K562 (cell line): ENCODE data around the gene NINL. TPM values are rescaled to one million over a fixed set of nuclear protein-coding genes. Genes with fewer than 3 reads are reported as not detected.

Source experiments
- CHCHD3 ChIP-seq: fragments of 250-450 bp; sonication (Bioruptor Pico); IDR thresholded peaks from 2 replicates; pipeline ENCODE4 v2.1.2; 2022; ENCODE audit warnings: mild to moderate bottlenecking
- DNMT1 ChIP-seq: fragments of 450-650 bp; IDR thresholded peaks from 2 replicates; pipeline ENCODE4 v1.6.1; 2016; ENCODE audit warnings: antibody characterized with exemption, mild to moderate bottlenecking
- FUS ChIP-seq: fragments of 200-400 bp; formaldehyde crosslinking; optimal IDR thresholded peaks from 2 replicates; pipeline ENCODE3; 2017; ENCODE audit warnings: low read depth, low read length
- NUFIP1 ChIP-seq: fragments of 450-650 bp; IDR thresholded peaks from 2 replicates; pipeline ENCODE4 v1.6.1; 2018; ENCODE audit not compliant: partially characterized antibody
- PHF8 ChIP-seq: fragments of 200-600 bp; sonication (generic); IDR thresholded peaks from 2 replicates; pipeline ENCODE4 v1.6.1; 2012; ENCODE audit warnings: mixed run types, mild to moderate bottlenecking, inconsistent platforms, low read length, moderate library complexity, borderline replicate concordance
- RBM17 ChIP-seq: fragments of 200-400 bp; formaldehyde crosslinking; IDR thresholded peaks from 2 replicates; pipeline ENCODE4 v1.6.1; 2017; ENCODE audit warnings: low read depth, mild to moderate bottlenecking, low read length, borderline replicate concordance
- RFX7 ChIP-seq: fragments of 250-450 bp; sonication (Bioruptor Pico); IDR thresholded peaks from 2 replicates; pipeline ENCODE4 v1.5.1; 2021; ENCODE audit warnings: mild to moderate bottlenecking
- RHOXF2B ChIP-seq: fragments of 250-450 bp; sonication (Bioruptor Pico); conservative IDR thresholded peaks from 2 replicates; pipeline ENCODE4 v1.5.1; 2021
- ZKSCAN1 ChIP-seq: fragments of 150-350 bp; IDR thresholded peaks from 2 replicates; pipeline ENCODE4 v1.6.1; 2016; ENCODE audit warnings: low read depth, low read length
- polyA plus RNA-seq, 8 experiments: library from polyadenylated mRNA; depleted of rRNA in 4 of 8; stranded (reverse) in 5 of 8; unstranded in 3 of 8; fragments of >200 nt; fragmentation: Nextera tagmentation in 2 of 8; fragmentation: Illumina TruSeq in 1 of 8; extraction: Ambion mirVana in 2 of 8; extraction: Trizol in 1 of 8; gene quantifications; 2 replicates each; pipeline versions ENCODE4 v1.2.1 to v1.2.3, GENCODE V29; 2011 to 2014; ENCODE audit warnings: inconsistent platforms in 1 of 8, missing spikeins in 1 of 8
- total RNA-seq, 7 experiments: library from RNA; depleted of rRNA in 6 of 7; stranded (reverse); fragments of >200 nt in 6 of 7; fragmentation: Illumina TruSeq in 2 of 7; extraction: Trizol in 2 of 7; gene quantifications; 2 replicates each; pipeline versions ENCODE4 v1.2.1 to v1.2.3, GENCODE V29; 2011 to 2021; ENCODE audit warnings: low replicate concordance in 1 of 7
- TF ChIP-seq, protein P1 (sequence below): IDR thresholded peaks from 2 replicates; pipeline ENCODE4 v1.6.1; 2014; ENCODE audit warnings: antibody characterized with exemption
- TF ChIP-seq, protein P2 (sequence below), 2 experiments: IDR thresholded peaks in 1 of 2; conservative IDR thresholded peaks in 1 of 2; 2 replicates each; pipeline ENCODE4 v1.6.1; 2016; ENCODE audit warnings: low read depth in 2 of 2, mild to moderate bottlenecking in 1 of 2, missing compliant biosample characterization in 1 of 2, missing genetic modification characterization in 1 of 2, moderate library complexity in 1 of 2
- TF ChIP-seq, protein P3 (sequence below), 2 experiments: fragments of 450-650 bp; formaldehyde crosslinking in 1 of 2; IDR thresholded peaks; 2 replicates each; pipeline versions ENCODE4 v1.4.0 to v1.6.1; 2014 to 2020; ENCODE audit warnings: mild to moderate bottlenecking in 2 of 2, borderline replicate concordance in 1 of 2, low read depth in 1 of 2

Gene NINL
- total and polyA plus RNA-seq, 9 of the 15 experiments (the other 6 are each of a cell fraction or from before 2014, with no cell fraction given), result 0.03 to 0.22 (median 0.05) TPM; not detected in 5

DNA sequence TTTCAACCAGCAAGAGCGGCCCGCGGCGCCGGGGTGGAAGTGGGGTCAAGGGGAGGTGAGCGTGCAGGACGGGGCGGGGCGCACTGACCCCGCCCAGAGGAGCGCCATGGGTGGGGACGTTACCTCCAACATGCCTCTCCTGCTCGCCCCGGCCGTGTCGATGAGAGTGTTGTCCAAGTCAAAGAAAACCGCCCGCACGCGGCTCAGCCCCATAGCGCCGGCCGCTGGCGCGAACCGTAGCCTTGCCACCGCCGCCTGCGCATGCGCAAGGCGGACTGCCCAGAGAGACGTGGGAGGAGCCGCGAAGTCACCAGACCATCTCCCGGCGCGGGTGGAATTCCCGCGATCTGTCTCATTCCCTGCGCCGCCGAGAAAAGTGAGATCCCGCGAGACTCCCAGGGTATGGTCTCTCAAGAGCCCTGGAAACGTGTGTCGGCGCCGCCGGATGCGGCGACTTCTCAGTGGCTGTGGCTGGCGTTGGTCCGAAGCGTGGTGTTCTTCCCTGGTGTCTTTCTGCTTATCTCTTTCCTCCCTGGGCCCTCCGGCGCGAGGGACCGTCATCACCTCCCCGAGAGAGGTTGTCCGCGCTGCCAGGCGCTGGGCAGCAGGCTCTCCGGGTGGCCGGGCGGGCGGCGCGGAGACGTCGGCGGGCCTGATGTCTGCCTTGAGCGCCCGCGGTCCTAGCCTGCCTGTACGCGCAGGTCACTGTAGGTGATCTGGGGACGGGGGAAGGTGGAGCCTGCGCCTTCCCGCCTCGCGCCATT is 38.6 kb upstream of the NINL start, which contains the start of gene NANP (continued):
- TF ChIP-seq, protein P1, sequence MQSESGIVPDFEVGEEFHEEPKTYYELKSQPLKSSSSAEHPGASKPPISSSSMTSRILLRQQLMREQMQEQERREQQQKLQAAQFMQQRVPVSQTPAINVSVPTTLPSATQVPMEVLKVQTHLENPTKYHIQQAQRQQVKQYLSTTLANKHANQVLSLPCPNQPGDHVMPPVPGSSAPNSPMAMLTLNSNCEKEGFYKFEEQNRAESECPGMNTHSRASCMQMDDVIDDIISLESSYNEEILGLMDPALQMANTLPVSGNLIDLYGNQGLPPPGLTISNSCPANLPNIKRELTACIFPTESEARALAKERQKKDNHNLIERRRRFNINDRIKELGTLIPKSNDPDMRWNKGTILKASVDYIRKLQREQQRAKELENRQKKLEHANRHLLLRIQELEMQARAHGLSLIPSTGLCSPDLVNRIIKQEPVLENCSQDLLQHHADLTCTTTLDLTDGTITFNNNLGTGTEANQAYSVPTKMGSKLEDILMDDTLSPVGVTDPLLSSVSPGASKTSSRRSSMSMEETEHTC, result no peak
- TF ChIP-seq, protein P2, sequence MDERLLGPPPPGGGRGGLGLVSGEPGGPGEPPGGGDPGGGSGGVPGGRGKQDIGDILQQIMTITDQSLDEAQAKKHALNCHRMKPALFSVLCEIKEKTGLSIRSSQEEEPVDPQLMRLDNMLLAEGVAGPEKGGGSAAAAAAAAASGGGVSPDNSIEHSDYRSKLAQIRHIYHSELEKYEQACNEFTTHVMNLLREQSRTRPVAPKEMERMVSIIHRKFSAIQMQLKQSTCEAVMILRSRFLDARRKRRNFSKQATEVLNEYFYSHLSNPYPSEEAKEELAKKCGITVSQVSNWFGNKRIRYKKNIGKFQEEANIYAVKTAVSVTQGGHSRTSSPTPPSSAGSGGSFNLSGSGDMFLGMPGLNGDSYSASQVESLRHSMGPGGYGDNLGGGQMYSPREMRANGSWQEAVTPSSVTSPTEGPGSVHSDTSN (CRISPR knock-in tag; IDR thresholded peaks at IDR 0.05; ENCODE audit: low read depth), result no peak
- TF ChIP-seq, protein P2 (tag; conservative IDR thresholded peaks at IDR 0.05; ENCODE audit: low read depth), result no peak
- TF ChIP-seq CHCHD3 (no peak), RFX7 (CRISPR knock-in tag) (no peak), NUFIP1 (no peak), FUS (no peak), DNMT1 (no peak), RBM17 (no peak), PHF8 (peak; percentile 81), ZKSCAN1 (peak; percentile 57; the same call in 1 of the 2 replicates), RHOXF2B (CRISPR knock-in tag) (no peak)
- TF ChIP-seq, protein P3, sequence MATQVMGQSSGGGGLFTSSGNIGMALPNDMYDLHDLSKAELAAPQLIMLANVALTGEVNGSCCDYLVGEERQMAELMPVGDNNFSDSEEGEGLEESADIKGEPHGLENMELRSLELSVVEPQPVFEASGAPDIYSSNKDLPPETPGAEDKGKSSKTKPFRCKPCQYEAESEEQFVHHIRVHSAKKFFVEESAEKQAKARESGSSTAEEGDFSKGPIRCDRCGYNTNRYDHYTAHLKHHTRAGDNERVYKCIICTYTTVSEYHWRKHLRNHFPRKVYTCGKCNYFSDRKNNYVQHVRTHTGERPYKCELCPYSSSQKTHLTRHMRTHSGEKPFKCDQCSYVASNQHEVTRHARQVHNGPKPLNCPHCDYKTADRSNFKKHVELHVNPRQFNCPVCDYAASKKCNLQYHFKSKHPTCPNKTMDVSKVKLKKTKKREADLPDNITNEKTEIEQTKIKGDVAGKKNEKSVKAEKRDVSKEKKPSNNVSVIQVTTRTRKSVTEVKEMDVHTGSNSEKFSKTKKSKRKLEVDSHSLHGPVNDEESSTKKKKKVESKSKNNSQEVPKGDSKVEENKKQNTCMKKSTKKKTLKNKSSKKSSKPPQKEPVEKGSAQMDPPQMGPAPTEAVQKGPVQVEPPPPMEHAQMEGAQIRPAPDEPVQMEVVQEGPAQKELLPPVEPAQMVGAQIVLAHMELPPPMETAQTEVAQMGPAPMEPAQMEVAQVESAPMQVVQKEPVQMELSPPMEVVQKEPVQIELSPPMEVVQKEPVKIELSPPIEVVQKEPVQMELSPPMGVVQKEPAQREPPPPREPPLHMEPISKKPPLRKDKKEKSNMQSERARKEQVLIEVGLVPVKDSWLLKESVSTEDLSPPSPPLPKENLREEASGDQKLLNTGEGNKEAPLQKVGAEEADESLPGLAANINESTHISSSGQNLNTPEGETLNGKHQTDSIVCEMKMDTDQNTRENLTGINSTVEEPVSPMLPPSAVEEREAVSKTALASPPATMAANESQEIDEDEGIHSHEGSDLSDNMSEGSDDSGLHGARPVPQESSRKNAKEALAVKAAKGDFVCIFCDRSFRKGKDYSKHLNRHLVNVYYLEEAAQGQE (IDR thresholded peaks at IDR 0.05; ENCODE audit: borderline replicate concordance), result peak; percentile 89
- TF ChIP-seq, protein P3 (CRISPR knock-in tag; IDR thresholded peaks at IDR 0.05; ENCODE audit: low read depth), result no peak
